ENCODE measurements around the gene TCERG1L. TPM values are rescaled to one million over a fixed set of nuclear protein-coding genes. Genes with fewer than 3 reads are reported as not detected.

TCERG1L gene
- polyA plus RNA-seq, 1 of the 3 experiments (the other 2 are of a cell fraction) = not detected

- no peak for DNase-seq
- Histone ChIP-seq H3K36me3 (replicated peaks in 1 of 2; ENCODE audit: control insufficient read depth in 1 of 2, insufficient read depth in 2 of 2, low read length in 1 of 2) (no peaks in the 10 kb centered on the region), H3K9me3 (no peaks in the 10 kb centered on the region), H3K9ac (no peak overlapping the region), H3K27me3 (ENCODE audit: insufficient read depth) (no peaks in the 10 kb centered on the region), H3F3A (replicated peaks; ENCODE audit: insufficient read depth) (no peaks in the 10 kb centered on the region), H3K4me3 (ENCODE audit: low read depth in 2 of 2, low read length in 1 of 2) (no peak overlapping the region), H3K4me2 (no peak overlapping the region), H4K20me1 (ENCODE audit: insufficient read depth) (no peaks in the 10 kb centered on the region), H3K27ac (ENCODE audit: low read depth in 2 of 2, low read length in 1 of 2) (no peak overlapping the region), H3K79me2 (ENCODE audit: insufficient read depth) (no peaks in the 10 kb centered on the region), H3K9me2 (no peaks in the 10 kb centered on the region), H2AFZ (ENCODE audit: low read depth) (no peak overlapping the region), H3K4me1 (ENCODE audit: control insufficient read depth in 1 of 2, insufficient read depth in 2 of 2, low read depth in 1 of 2, low read length in 1 of 2) (peaks cover 0 to 10% of the 10 kb centered on the region in 2 experiments; a peak in 2 of 4 replicates)
- ChIA-PET CTCF (interaction anchor here (0.6 to 2.6 kb wide), 18 partner anchors 9 to 1120 kb away, joined by 3 to 9 read pairs (median 3); no protein-coding TSS in a partner anchor), POLR2A (no interaction called here)
- TF ChIP-seq NRF1 (IDR thresholded peaks at IDR 0.05; ENCODE audit: low read depth, low read length) (no peak), RFX5 (IDR thresholded peaks at IDR 0.05; ENCODE audit: low read length) (no peak), ELF1 (IDR thresholded peaks at IDR 0.05) (no peak), IRF3 (IDR thresholded peaks at IDR 0.05; ENCODE audit: low read depth, low read length) (no peak), RAD21 (IDR thresholded peaks at IDR 0.05; ENCODE audit: low read length) (peak; percentile 49; the same call in 1 of the 2 replicates)
- 3% methylated on average over 4 of the region's 4 CpGs for WGBS (ENCODE audit: low lambda C conversion rate)
Measured at GRCh38 chr10:131310142-131310541, 1.4 kb downstream of the TCERG1L start.

- no peaks in the 10 kb centered on the region for H3K36me3 ChIP-seq (replicated peaks in 1 of 2; ENCODE audit: control insufficient read depth in 1 of 2, insufficient read depth in 2 of 2, low read length in 1 of 2)
- H3K4me2 ChIP-seq = no peak overlapping the region
- no peaks in the 10 kb centered on the region for H4K20me1 ChIP-seq (ENCODE audit: insufficient read depth)
- H3F3A ChIP-seq (replicated peaks; ENCODE audit: insufficient read depth) = no peaks in the 10 kb centered on the region
- no peaks in the 10 kb centered on the region for H3K27me3 ChIP-seq (ENCODE audit: insufficient read depth)
- no peak overlapping the region for H3K4me3 ChIP-seq (ENCODE audit: low read depth in 2 of 2, low read length in 1 of 2)
- peaks cover 3% of the 10 kb centered on the region; the same call in 1 of the 2 replicates for H3K9me2 ChIP-seq
- no peaks in the 10 kb centered on the region for H3K4me1 ChIP-seq (ENCODE audit: control insufficient read depth in 1 of 2, insufficient read depth in 2 of 2, low read depth in 1 of 2, low read length in 1 of 2)
- no peak overlapping the region for H3K27ac ChIP-seq (ENCODE audit: low read depth in 2 of 2, low read length in 1 of 2)
- H3K9ac ChIP-seq = no peak overlapping the region
- 9% methylated on average over 3 of the region's 3 CpGs for WGBS (ENCODE audit: low lambda C conversion rate)
- H3K9me3 ChIP-seq = peaks cover 16% of the 10 kb centered on the region
- DNase-seq = no peak
- H3K79me2 ChIP-seq (ENCODE audit: insufficient read depth) = no peaks in the 10 kb centered on the region
- no peak overlapping the region for H2AFZ ChIP-seq (ENCODE audit: low read depth)
- POLR2A ChIA-PET = no interaction called here
- CTCF ChIA-PET = interaction anchor here (1.5 kb wide), 1 partner anchor 11 kb away, joined by 9 read pairs; the partner anchor contains the start of gene TCERG1L
- TF ChIP-seq REST (IDR thresholded peaks at IDR 0.05; ENCODE audit: low read depth, low read length) (no peak), EZH2phosphoT487 (IDR thresholded peaks at IDR 0.05; ENCODE audit: borderline replicate concordance, low read depth) (no peak), CTCF (IDR thresholded peaks at IDR 0.05) (no peak), ZBTB33 (IDR thresholded peaks at IDR 0.05; ENCODE audit: borderline replicate concordance, low read depth) (no peak), EP300 (IDR thresholded peaks at IDR 0.05; ENCODE audit: borderline replicate concordance in 1 of 2, low read depth in 1 of 2, low read length in 1 of 2) (no peak), GATA2 (CRISPR knock-in tag; IDR thresholded peaks at IDR 0.05) (no peak), TAF1 (IDR thresholded peaks at IDR 0.05; ENCODE audit: borderline replicate concordance, low read depth, low read length) (no peak), TCF12 (IDR thresholded peaks at IDR 0.05) (no peak), MEF2A (IDR thresholded peaks at IDR 0.05; ENCODE audit: borderline replicate concordance, low read depth) (no peak), RCOR1 (IDR thresholded peaks at IDR 0.05; ENCODE audit: low read length) (no peak), ELF1 (IDR thresholded peaks at IDR 0.05) (no peak), POLR2AphosphoS5 (IDR thresholded peaks at IDR 0.05; ENCODE audit: low read depth, low read length) (no peak), RFX5 (IDR thresholded peaks at IDR 0.05; ENCODE audit: low read length) (no peak), PBX3 (IDR thresholded peaks at IDR 0.05) (no peak), GABPA (IDR thresholded peaks at IDR 0.05; ENCODE audit: low read depth) (no peak)
Measured at GRCh38 chr10:131300508-131300907, 11.0 kb downstream of the TCERG1L start.
